Keratinocyte (primary cell): Measurements from ENCODE around the gene FSTL1. TPM values are rescaled to one million over a fixed set of nuclear protein-coding genes. Genes with fewer than 3 reads are reported as not detected.

Experiments used
- DNase-seq: peaks from one replicate; pipeline ENCODE4 v3.0.0-alpha.2; 2011; ENCODE audit warnings: low read depth, missing footprints, low spot score
- FAIRE-seq: peaks from 2 replicates; lab custom pipeline; 2011; peaks lifted over from hg19 to GRCh38; lab: Jason Lieb, UNC
- H2AFZ ChIP-seq: 2 replicates; pipeline ENCODE4 v1.6.0; 2012; ENCODE audit warnings: low read length, control low read depth, inconsistent platforms; ENCODE audit not compliant: control insufficient read depth
- H3K27ac ChIP-seq: 2 replicates; pipeline ENCODE4 v1.5.1; 2011; ENCODE audit warnings: low read length; ENCODE audit not compliant: control insufficient read depth, insufficient read depth
- H3K27me3 ChIP-seq: 3 replicates; pipeline ENCODE4 v1.6.0; 2011; ENCODE audit warnings: low read length; ENCODE audit not compliant: control insufficient read depth, insufficient read depth; ENCODE audit errors: extremely low read depth
- H3K36me3 ChIP-seq, 2 experiments: 2 replicates in 1 of 2; 3 replicates in 1 of 2; pipeline ENCODE4 v1.5.1; 2011; ENCODE audit warnings: low read length in 2 of 2, mild to moderate bottlenecking in 1 of 2; ENCODE audit not compliant: control insufficient read depth in 2 of 2, insufficient read depth in 2 of 2; ENCODE audit errors: extremely low read depth in 1 of 2
- H3K4me1 ChIP-seq: 3 replicates; pipeline ENCODE4 v1.5.1; 2011; ENCODE audit warnings: low read length; ENCODE audit not compliant: control insufficient read depth, insufficient read depth; ENCODE audit errors: extremely low read depth
- H3K4me2 ChIP-seq: 3 replicates; pipeline ENCODE4 v1.6.0; 2011; ENCODE audit warnings: low read depth, low read length; ENCODE audit not compliant: control insufficient read depth, insufficient read depth; ENCODE audit errors: extremely low read depth
- H3K4me3 ChIP-seq, 3 experiments: fragments of 200-600 bp in 1 of 3; sonication (generic) in 1 of 3; 2 replicates in 2 of 3; 3 replicates in 1 of 3; pipeline ENCODE4 v1.5.1; 2011 to 2016; ENCODE audit warnings: low read length in 3 of 3, mild to moderate bottlenecking in 3 of 3, control low read depth in 2 of 3, inconsistent platforms in 1 of 3, low read depth in 1 of 3, mixed read lengths in 1 of 3, mixed run types in 1 of 3, moderate library complexity in 1 of 3; ENCODE audit not compliant: control insufficient read depth in 2 of 3, insufficient read depth in 2 of 3; ENCODE audit errors: extremely low read depth in 1 of 3
- H3K79me2 ChIP-seq: 2 replicates; pipeline ENCODE4 v1.6.0; 2012; ENCODE audit warnings: low read length; ENCODE audit not compliant: control insufficient read depth, insufficient read depth
- H3K9ac ChIP-seq: 3 replicates; pipeline ENCODE4 v1.6.0; 2011; ENCODE audit warnings: low read length; ENCODE audit not compliant: control insufficient read depth, insufficient read depth; ENCODE audit errors: extremely low read depth
- H3K9me1 ChIP-seq: 3 replicates; pipeline ENCODE4 v1.6.0; 2011; ENCODE audit warnings: low read length; ENCODE audit not compliant: control insufficient read depth, insufficient read depth; ENCODE audit errors: extremely low read depth
- H3K9me3 ChIP-seq: 2 replicates; pipeline ENCODE4 v1.5.1; 2012; ENCODE audit warnings: low read depth, low read length; ENCODE audit not compliant: control insufficient read depth
- H4K20me1 ChIP-seq: 3 replicates; pipeline ENCODE4 v1.6.0; 2011; ENCODE audit warnings: low read length; ENCODE audit not compliant: control insufficient read depth, insufficient read depth; ENCODE audit errors: extremely low read depth
- EZH2 ChIP-seq: IDR thresholded peaks from one replicate; pipeline ENCODE4 v1.6.1; 2012; ENCODE audit warnings: inconsistent platforms, mild to moderate bottlenecking, low read length, moderate library complexity
- dilution Hi-C: fragments of 300-500 bp; cut with MboI; formaldehyde crosslinking; loops from one replicate; pipeline ENCODE4 v1.7.0; 2020; ENCODE audit warnings: low sequenced_read_pairs; ENCODE audit not compliant: extremely low pct_ligation_motif_present
- polyA plus RNA-seq, 5 experiments: library from polyadenylated mRNA; depleted of rRNA in 3 of 5; stranded (reverse) in 3 of 5; stranded (forward) in 1 of 5; unstranded in 1 of 5; fragments of >200 nt; gene quantifications; 1 replicate in 1 of 5; 2 replicates in 3 of 5; 3 replicates in 1 of 5; pipeline versions ENCODE4 v1.2.1 to v1.2.3, GENCODE V29; 2011 to 2012; ENCODE audit warnings: missing spikeins in 2 of 5, low read depth in 1 of 5, low replicate concordance in 1 of 5
- TF ChIP-seq, protein P1 (sequence below), 3 experiments: IDR thresholded peaks in 1 of 3; conservative IDR thresholded peaks in 1 of 3; optimal IDR thresholded peaks in 1 of 3; 2 replicates in 2 of 3; 3 replicates in 1 of 3; pipeline versions ENCODE3 to v1.5.1; 2011; ENCODE audit warnings: low read length in 3 of 3, mild to moderate bottlenecking in 3 of 3, moderate library complexity in 2 of 3, control low read depth in 1 of 3, inconsistent platforms in 1 of 3; ENCODE audit not compliant: insufficient read depth in 2 of 3; ENCODE audit errors: extremely low read depth in 1 of 3

Gene FSTL1
- polyA plus RNA-seq, 1 donor (not counting 4 experiments of a cell fraction or from before 2014, with no cell fraction given), result 59.0 TPM

DNA sequence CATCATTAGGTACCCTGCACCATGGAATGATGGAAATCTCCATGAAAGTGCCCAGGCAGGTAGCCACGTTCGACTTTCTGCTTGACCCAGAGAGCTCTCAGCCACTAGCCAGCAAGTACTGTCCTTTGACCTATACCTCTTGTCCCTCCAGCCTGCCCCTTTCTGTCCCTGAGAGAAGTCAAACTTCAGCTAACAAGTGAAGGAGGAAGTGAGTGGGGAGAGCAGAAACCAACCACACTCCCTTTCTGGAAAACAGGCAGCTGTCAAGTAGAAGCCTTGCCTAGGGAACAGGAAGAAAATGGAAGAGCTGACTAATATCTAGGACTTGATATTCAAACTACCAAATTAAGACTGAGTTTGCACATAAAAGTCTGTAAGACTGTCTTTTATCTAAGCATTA, 30.3 kb upstream of the FSTL1 start:
- dilution Hi-C loops, result no loop called here
- Histone ChIP-seq H3K36me3 (no peaks in the 10 kb centered on the region), H3K27ac (no peak overlapping the region), H2AFZ (no peak overlapping the region), H3K9ac (no peak overlapping the region), H3K4me1 (no peaks in the 10 kb centered on the region), H3K27me3 (no peaks in the 10 kb centered on the region), H3K4me2 (no peak overlapping the region), H3K9me3 (no peaks in the 10 kb centered on the region), H4K20me1 (no peaks in the 10 kb centered on the region), H3K9me1 (no peaks in the 10 kb centered on the region), H3K4me3 (no peak overlapping the region), H3K79me2 (no peaks in the 10 kb centered on the region)
- DNase-seq (no peak), FAIRE-seq (no peak)
- TF ChIP-seq, protein P1, sequence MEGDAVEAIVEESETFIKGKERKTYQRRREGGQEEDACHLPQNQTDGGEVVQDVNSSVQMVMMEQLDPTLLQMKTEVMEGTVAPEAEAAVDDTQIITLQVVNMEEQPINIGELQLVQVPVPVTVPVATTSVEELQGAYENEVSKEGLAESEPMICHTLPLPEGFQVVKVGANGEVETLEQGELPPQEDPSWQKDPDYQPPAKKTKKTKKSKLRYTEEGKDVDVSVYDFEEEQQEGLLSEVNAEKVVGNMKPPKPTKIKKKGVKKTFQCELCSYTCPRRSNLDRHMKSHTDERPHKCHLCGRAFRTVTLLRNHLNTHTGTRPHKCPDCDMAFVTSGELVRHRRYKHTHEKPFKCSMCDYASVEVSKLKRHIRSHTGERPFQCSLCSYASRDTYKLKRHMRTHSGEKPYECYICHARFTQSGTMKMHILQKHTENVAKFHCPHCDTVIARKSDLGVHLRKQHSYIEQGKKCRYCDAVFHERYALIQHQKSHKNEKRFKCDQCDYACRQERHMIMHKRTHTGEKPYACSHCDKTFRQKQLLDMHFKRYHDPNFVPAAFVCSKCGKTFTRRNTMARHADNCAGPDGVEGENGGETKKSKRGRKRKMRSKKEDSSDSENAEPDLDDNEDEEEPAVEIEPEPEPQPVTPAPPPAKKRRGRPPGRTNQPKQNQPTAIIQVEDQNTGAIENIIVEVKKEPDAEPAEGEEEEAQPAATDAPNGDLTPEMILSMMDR (optimal IDR thresholded peaks at IDR 0.05 in 1 of 3, IDR thresholded peaks at IDR 0.05 in 1 of 3, conservative IDR thresholded peaks at IDR 0.05 in 1 of 3; ENCODE audit: extremely low read depth in 1 of 3, insufficient read depth in 2 of 3, low read length in 3 of 3), result no peak
- no peak for TF ChIP-seq EZH2

DNA sequence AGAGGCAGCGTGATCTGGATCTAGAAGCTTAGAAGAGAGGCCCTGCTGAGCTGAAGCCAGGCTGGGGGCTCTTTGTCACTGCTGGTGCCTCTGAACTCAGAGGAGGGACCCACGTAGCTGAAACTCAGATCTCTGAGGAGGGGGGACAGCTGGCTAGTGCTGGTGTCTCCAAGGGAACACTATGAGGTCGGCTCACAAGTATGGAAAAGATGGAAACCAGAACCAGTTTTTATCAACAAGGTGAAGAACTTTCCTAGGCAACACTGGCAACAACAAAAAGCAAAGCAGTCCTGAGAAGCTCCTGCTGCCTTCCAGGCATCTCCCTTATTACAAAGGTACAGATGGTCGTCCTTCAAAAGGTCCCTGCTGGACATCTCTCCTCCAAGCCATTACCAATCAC, 27.0 kb upstream of the FSTL1 start:
- Histone ChIP-seq H3K9me3 (no peaks in the 10 kb centered on the region), H3K4me3 (no peak overlapping the region), H3K27me3 (no peaks in the 10 kb centered on the region), H3K9ac (no peak overlapping the region), H3K4me2 (no peak overlapping the region), H3K36me3 (no peaks in the 10 kb centered on the region), H2AFZ (no peak overlapping the region), H4K20me1 (no peaks in the 10 kb centered on the region), H3K9me1 (no peaks in the 10 kb centered on the region), H3K4me1 (no peaks in the 10 kb centered on the region), H3K79me2 (no peaks in the 10 kb centered on the region), H3K27ac (no peak overlapping the region)
- TF ChIP-seq EZH2, result no peak
- TF ChIP-seq, protein P1 (optimal IDR thresholded peaks at IDR 0.05 in 1 of 3, IDR thresholded peaks at IDR 0.05 in 1 of 3, conservative IDR thresholded peaks at IDR 0.05 in 1 of 3; ENCODE audit: extremely low read depth in 1 of 3, insufficient read depth in 2 of 3, low read length in 3 of 3), result no peak
- dilution Hi-C loops, result no loop called here
- DNase-seq (no peak), FAIRE-seq (no peak)
